ENCODE data around the gene GDI2. TPM values are rescaled to one million over a fixed set of nuclear protein-coding genes. Genes with fewer than 3 reads are reported as not detected.

The GDI2 gene
- total RNA-seq, 4 donors from 2014 or later = 219 to 281 (median 241) TPM

DNA sequence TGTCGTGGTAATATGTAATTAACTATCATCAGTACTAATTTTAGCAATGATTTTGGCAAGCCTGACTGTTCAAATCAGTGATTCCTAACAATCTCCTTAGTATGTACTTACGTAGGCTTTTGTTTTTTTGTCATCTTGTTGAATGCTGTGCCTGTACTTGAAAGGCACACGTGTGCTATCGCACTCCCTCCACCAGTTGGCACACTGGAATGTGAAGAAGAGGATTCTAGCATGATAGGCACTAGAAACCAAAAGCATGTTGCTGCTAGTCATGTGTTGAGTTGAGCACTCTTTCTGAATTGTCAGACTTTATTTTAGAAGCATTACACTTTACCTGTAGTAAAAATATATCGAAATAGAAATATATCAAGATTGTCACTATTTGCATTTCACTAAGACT is 69.5 kb downstream of the GDI2 start:
- intact Hi-C loops (cut with DNase I; ENCODE audit: low total_unique reads) = loop anchor here (10.0 kb wide), 1 partner anchor 51 kb away; no protein-coding TSS in a partner anchor
- WGBS, 2 donors = 68 to 74% methylated on average over 5 of the region's 5 CpGs
- TF ChIP-seq POLR2A (IDR thresholded peaks at IDR 0.05) = no peak
- TF ChIP-seq, protein P1, sequence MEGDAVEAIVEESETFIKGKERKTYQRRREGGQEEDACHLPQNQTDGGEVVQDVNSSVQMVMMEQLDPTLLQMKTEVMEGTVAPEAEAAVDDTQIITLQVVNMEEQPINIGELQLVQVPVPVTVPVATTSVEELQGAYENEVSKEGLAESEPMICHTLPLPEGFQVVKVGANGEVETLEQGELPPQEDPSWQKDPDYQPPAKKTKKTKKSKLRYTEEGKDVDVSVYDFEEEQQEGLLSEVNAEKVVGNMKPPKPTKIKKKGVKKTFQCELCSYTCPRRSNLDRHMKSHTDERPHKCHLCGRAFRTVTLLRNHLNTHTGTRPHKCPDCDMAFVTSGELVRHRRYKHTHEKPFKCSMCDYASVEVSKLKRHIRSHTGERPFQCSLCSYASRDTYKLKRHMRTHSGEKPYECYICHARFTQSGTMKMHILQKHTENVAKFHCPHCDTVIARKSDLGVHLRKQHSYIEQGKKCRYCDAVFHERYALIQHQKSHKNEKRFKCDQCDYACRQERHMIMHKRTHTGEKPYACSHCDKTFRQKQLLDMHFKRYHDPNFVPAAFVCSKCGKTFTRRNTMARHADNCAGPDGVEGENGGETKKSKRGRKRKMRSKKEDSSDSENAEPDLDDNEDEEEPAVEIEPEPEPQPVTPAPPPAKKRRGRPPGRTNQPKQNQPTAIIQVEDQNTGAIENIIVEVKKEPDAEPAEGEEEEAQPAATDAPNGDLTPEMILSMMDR (IDR thresholded peaks at IDR 0.05) = no peak
- no peak for DNase-seq (ENCODE audit: low spot score in 2 of 2)
- H3K4me3 ChIP-seq (ENCODE audit: low read depth, poor library complexity, severe bottlenecking) = no peak overlapping the region

DNA sequence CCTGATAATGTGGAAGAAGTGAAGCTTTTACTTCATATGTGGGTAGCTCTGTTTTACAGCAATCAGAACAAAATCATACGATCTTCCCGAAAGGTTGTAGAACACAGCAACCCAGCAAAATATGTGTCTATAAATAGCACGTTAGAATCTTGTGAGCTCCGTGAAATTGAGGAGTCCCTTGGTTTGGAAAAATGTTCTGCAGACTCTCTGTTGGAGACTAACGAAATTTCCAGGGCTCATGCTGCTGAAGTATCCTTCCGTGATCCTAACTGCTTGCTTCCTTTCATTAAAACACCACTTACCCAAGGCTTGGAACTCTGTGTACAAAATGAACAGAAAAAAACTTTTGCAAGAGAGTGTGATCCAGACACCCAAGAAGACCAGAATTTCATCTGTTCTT is 71.1 kb downstream of the GDI2 start:
- no peak overlapping the region for H3K4me3 ChIP-seq (ENCODE audit: low read depth, poor library complexity, severe bottlenecking)
- TF ChIP-seq, protein P1 (IDR thresholded peaks at IDR 0.05) = no peak
- no peak for TF ChIP-seq POLR2A (IDR thresholded peaks at IDR 0.05)
- 90 to 93% methylated on average over 6 of the region's 6 CpGs for WGBS, 2 donors
- no peak for DNase-seq (ENCODE audit: low spot score in 2 of 2)
- intact Hi-C loops (cut with DNase I; ENCODE audit: low total_unique reads) = loop anchor here (10.0 kb wide), 1 partner anchor 53 kb away; no protein-coding TSS in a partner anchor

DNA sequence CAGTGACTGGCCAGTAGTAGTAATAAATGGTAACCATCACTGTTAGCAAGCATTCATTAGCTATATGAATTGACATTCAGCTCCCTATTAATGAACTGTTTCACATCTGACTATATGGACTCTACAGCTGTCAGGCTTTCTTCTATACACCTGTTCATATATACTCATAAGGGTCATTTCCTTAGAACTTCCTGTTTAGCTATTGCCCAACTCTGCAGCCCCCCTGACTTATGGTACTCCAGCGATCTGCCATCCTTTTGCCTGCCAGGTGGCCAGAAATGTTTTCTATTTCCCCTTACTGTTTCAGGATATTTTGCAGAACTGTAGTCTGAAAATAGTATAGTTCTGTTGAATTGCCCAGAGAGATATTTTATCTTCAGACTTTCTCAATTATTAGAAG is 72.0 kb downstream of the GDI2 start:
- no peak overlapping the region for H3K4me3 ChIP-seq (ENCODE audit: low read depth, poor library complexity, severe bottlenecking)
- TF ChIP-seq, protein P1 (IDR thresholded peaks at IDR 0.05) = no peak
- no peak for TF ChIP-seq POLR2A (IDR thresholded peaks at IDR 0.05)
- WGBS, 2 donors = 77 to 86% methylated on average over 1 of the region's 1 CpG
- intact Hi-C loops (cut with DNase I; ENCODE audit: low total_unique reads) = loop anchor here (10.0 kb wide), 1 partner anchor 54 kb away; no protein-coding TSS in a partner anchor
- DNase-seq (ENCODE audit: low spot score in 2 of 2) = no peak

DNA sequence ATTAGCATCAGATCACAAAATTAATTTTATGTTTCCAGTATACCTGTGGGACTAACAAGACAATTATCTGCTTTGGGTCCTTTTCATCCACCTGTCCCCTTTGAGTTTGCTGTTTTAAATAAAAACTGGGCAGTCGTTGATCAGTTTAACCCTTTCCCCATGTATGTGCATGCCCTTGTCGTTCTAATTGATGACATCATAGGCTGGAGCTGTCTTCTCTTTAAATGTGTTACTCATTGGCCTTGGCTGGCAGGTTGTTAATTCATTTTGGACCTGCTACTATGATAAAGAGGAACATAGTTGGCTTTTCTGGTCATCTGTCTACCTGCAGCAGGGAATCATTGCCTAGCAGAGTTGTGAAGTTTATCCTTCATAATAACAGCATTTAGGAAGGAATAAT is 74.8 kb downstream of the GDI2 start:
- intact Hi-C loops (cut with DNase I; ENCODE audit: low total_unique reads) = no loop called here
- H3K4me3 ChIP-seq (ENCODE audit: low read depth, poor library complexity, severe bottlenecking) = no peak overlapping the region
- no peak for DNase-seq (ENCODE audit: low spot score in 2 of 2)
- 58 to 71% methylated on average over 2 of the region's 2 CpGs for WGBS, 2 donors
- TF ChIP-seq POLR2A (IDR thresholded peaks at IDR 0.05) = no peak
- TF ChIP-seq, protein P1 (IDR thresholded peaks at IDR 0.05) = no peak

DNA sequence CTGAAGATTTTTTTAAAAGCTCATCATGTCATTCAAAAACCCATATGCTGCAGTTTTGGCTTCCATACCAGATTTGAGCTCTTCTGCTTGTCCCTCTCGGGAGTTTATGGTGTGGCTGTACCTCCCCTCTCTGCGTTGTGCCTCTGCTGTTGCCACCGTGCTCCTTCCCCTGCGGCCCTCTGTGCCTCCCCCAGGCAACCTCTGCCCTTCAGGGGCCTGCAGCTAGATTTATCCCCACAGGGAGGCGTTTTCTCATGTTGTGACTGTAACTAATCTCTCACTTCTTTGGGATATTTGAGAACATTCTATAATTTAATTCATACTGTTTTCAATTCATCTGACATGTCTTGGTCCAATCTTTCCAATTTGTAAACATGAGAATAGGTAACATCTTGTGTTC is 75.9 kb downstream of the GDI2 start:
- no peak for DNase-seq (ENCODE audit: low spot score in 2 of 2)
- 78 to 82% methylated on average over 5 of the region's 5 CpGs for WGBS, 2 donors
- intact Hi-C loops (cut with DNase I; ENCODE audit: low total_unique reads) = no loop called here
- no peak for TF ChIP-seq POLR2A (IDR thresholded peaks at IDR 0.05)
- TF ChIP-seq, protein P1 (IDR thresholded peaks at IDR 0.05) = no peak
- H3K4me3 ChIP-seq (ENCODE audit: low read depth, poor library complexity, severe bottlenecking) = no peak overlapping the region

DNA sequence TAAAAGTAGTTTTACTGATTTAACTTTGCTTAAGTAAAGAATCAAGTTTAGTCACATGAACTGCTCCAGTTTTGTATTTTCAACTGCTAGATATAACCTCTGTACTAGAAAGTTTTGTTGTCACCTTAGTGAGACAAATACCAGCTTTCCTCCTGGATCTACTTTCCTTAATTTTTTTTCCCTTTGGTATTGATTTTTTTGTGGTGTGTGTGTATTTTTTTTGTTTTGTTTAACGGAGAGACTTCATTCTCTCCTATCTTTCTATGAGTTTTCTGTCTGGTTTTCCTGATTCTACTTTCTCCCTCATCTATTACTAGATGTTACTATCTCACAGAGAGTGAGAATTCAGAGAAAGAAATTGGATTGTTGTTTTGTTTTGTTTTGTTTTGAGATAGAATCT is 76.6 kb downstream of the GDI2 start:
- 84 to 93% methylated on average over 1 of the region's 1 CpG for WGBS, 2 donors
- TF ChIP-seq, protein P1 (IDR thresholded peaks at IDR 0.05) = no peak
- no peak for TF ChIP-seq POLR2A (IDR thresholded peaks at IDR 0.05)
- intact Hi-C loops (cut with DNase I; ENCODE audit: low total_unique reads) = no loop called here
- H3K4me3 ChIP-seq (ENCODE audit: low read depth, poor library complexity, severe bottlenecking) = no peak overlapping the region
- no peak for DNase-seq (ENCODE audit: low spot score in 2 of 2)

Data from lower leg skin (tissue), 4 donors.